Mucosa of gallbladder (tissue), 1 donor: ENCODE data around the gene SPPL3. TPM values are rescaled to one million over a fixed set of nuclear protein-coding genes. Genes with fewer than 3 reads are reported as not detected.
"Not testable (repeated sequence)": the region's sequence is repeated elsewhere in the genome, so short reads cannot be mapped to it uniquely, and the experiment has no call there.

Experiments used
- DNase-seq: peaks from one replicate; pipeline ENCODE4 v3.0.0-alpha.2; 2020; ENCODE audit warnings: low spot score
- total RNA-seq: library from RNA; stranded (reverse); gene quantifications from one replicate; pipeline ENCODE4 v1.2.1, GENCODE V29; 2021
- donor health status: DM: no; HTN: no; CAD: no.

SPPL3 gene
- total RNA-seq, 1 donor from 2014 or later = 50.7 TPM

DNA sequence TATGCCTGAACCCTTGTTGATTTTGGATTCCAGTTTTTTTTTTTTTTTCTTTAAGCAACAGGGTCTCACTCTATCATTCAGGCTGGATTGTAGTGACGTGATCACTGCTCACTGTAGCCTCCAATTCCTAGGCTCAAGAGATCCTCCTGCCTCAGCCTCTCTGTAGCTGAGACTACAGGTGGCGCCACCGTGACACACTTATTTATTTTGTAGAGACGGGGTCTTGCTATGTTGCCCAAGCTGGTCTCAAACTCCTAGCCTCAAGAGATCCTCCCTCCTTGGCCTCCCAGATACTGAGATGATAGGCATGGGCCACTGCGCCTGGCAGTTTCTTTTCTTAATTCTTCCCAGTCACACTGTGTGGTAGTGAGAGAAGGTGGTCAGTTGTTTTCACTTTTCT is 153.4 kb downstream of the SPPL3 start:
- no peak for DNase-seq

DNA sequence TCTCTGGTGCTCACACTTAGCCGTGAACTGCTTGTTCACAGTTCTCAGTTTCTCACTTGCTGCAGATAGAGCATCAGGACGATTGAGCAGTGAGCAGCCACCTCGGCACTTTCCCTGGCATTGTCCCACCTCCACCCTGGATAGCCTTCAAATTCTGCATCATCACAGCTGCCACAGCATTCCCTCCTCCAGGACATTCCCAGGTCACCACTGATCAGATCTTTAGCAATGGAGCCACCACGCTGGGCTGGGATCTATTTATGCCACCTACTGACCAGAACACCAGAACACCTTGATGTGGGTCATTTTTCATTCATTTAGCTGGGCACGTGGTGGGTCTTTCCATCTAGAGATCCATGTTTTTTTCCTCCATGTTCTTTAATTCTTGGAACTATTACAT is 154.9 kb downstream of the SPPL3 start:
- no peak for DNase-seq

DNA sequence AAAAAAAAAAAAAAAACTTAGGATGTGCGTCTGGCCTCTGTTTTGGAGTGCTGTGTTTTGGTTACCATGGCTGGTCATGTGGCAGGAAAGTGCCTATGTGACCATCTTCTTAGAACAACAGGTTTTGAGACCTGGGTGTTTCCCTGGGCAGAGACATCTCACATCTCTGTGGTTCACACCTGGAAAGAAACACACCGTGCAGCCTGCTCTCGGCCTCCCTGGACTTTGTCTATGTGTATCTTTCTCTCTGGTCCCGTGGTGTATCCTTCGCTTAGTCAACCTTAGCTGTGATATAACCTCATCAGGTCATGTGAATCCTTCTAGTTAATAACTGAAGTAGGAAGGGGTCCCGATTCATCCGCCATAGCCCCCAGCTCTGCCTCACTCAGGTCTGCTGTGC is 155.9 kb downstream of the SPPL3 start:
- DNase-seq = no peak

DNA sequence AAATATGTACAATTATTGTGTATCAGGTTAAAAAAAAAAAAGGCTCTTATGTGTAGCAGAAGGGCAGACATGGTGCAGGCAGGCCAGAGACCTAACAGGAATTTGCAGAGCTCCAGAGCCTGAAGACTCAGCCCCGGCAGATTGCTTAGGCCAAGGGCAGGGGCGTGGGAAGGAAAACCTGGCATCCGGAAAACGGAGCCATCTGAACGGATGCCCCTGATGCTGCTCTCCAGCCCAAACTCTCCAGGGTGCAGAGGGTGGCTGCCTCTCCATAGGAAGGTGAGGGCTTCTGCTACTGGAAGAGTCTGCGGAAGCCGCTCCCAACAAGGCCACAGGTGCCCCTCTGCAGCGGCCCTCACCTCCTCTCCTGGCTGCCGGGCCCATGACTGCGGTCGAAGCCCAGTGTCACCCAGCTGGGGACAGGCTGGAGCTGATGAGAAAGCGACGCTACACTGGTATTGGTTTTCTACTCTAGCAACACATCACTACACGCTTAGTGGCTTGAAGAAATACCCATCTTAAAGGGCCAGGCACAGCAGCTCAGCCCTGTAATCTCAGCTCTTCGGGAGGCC is 159.2 kb downstream of the SPPL3 start:
- no peak for DNase-seq

DNA sequence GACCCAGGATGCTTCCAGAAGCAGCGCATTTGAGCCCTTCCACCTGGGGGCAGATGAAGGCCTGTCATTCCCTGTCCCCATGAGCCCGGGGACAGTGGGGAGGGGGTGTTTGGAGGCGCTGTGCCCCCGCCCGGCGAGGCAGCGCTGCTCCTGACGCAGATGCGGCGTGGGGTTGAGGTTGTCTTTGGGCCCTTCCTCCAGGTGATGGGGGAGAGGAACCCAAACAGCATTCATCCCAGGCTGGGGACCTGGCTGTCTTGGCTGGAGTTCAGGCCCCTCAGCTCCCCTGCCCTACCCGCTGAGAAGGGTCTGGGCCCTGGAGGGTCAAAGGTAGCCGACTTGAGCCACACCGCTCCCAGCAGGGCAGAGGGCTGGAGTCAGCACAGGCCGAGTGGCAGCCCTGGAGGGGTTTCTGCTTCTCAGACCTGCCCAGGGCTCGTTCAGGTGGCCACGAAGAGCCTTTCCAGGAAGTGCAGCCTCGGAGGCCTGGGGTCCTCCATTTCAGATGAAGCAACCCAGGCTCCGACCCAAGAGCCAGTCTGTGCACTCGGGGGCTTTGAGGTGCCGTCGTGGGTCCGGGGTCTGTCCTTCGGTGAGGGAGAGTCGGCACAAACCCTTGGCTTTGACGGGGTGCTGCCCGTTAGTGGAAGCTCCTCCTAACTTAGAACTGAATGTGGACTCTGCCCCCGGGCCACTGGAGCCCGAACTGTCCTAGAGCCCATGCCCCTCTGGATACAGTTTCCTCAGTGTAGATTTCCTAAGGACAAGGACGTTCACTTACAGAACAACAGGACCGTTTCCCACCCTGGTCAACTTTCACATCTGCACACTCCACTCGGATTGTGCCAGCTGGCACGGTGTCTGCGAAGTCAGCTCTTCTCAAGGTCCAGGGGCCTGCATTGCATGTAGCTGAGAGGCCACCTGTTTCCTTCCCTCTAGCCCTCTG is 162.4 kb downstream of the SPPL3 start:
- no peak for DNase-seq

DNA sequence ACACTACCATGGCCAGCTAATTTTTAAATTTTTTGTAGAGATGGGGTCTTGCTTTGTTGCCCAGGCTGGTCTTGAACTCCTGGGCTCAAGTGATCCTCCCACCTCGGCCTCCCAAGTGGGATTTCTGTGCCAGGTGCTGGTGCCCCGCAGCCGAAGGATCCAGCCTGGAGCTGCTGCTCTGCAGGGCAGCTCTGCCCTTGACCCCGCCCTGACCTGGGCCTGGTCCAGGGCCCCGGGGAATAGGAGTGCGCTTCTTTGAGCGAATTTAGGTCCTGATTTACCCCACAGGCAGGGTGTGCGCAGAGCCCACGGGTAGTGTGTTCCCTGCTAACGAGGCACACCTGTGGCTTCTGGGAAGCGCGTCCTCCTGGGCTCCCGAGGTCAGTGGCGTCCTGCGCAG is 163.3 kb downstream of the SPPL3 start:
- DNase-seq = no peak

DNA sequence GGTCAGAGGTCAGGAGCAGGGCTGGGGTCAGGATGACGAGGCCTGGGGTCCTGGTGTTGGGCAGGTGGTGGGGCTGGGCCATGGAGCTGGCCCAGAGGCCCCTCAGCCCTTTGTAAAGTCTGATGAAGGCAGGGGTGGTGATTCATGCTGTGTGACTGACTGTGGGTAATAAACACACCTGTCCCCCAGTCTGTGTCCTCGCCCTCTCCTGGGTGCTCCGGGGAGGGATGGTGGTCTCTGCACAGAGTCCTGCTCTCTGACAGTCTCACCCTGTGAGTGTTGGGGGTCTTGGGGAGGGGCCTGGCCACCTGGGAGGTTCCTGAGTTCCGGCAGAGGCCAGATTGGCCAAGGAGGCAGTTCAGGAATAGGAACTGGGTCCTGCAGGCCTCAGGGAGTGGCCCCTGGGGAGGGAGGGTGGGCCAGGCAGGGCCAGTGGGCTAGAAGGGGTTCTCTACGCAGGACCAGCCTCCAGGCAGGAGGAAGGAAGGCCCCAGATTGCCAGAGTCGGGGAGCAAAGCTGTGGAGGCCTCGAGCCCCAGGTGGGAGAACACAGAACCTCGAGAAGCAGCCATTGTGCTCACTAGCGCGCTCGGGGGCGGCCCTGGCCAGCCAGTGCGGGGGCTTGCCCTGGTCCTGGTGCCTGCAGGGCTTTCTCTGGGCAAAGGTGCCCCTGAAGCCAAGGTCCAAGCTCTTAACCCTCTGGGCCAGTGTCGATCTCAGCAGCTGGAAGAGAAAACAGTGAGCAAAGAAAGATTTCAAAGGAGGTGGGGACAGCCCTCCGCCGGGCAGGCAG is 164.1 kb downstream of the SPPL3 start:
- DNase-seq = no peak

DNA sequence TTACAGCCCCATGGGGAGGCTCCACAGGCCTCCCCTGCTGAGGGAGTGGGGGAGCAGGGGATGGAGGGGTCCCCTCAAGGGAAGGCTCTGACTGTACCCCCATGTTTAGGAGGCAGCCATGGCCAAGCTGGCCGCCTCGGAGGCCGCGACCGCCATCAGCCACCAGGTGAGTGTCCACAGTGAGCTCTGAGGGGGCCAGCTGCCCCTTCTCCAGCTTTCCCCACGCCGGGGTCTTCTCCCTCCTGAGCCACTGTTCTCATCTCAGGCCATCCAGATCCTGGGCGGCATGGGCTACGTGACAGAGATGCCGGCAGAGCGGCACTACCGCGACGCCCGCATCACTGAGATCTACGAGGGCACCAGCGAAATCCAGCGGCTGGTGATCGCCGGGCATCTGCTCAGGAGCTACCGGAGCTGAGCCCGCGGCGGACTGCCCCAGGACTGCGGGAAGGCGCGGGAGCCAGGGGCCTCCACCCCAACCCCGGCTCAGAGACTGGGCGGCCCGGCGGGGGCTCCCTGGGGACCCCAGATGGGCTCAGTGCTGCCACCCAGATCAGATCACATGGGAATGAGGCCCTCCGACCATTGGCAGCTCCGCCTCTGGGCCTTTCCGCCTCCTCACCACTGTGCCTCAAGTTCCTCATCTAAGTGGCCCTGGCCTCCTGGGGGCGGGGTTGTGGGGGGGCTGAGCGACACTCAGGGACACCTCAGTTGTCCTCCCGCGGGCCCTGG is 165.0 kb downstream of the SPPL3 start:
- no peak for DNase-seq

DNA sequence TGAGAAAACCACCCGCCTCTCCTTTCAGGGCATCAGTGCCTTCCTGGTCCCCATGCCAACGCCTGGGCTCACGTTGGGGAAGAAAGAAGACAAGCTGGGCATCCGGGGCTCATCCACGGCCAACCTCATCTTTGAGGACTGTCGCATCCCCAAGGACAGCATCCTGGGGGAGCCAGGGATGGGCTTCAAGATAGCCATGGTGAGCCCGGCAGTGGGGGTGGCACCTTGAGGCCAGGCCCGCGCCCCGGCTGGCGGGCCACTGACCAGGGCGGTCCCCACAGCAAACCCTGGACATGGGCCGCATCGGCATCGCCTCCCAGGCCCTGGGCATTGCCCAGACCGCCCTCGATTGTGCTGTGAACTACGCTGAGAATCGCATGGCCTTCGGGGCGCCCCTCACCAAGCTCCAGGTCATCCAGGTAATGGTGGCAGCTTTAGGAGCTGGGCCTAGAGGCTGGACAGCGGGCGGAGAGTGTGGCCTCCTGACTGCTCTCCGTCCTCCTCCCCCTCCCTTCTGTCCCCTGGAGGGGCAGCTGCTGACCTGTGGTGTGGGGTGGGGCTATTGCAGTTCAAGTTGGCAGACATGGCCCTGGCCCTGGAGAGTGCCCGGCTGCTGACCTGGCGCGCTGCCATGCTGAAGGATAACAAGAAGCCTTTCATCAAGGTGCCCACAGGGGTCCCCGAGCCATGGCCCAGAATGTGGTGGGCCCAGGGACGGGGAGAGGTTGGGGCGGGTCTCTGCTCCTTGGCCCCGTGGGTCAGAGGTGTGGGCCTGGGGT is 165.7 kb downstream of the SPPL3 start:
- DNase-seq = no peak

DNA sequence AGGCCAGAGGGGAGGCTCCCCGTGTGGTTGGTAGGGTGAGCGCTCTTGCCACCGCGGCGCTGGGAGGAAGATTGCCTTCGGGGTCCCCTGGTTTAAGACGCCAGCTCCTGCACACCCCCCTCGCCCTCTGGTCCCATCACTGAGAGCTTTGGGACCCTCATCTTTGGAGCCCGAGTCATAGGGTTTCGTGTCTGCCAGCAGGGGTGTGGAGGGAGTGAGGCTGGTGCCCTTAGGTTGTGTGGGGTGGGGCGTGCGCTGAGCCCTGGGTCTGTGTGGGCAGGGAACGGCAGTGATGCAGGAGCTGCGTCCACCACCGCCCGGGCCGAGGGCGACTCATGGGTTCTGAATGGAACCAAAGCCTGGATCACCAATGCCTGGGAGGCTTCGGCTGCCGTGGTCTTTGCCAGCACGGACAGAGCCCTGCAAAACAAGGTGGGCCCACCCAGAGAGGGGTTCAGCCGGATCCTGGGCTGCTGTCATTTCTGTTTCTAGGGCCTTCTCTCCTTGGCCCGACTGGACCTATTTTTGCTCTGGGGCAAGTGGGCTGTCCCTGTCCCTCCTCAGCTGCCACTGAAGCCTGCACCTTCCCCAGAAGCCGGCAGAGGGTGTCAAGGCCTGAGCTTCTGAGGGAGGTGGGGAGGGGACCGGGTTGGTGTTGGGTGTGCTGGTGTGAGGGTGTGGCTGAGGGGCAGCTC is 166.5 kb downstream of the SPPL3 start:
- DNase-seq = no peak

DNA sequence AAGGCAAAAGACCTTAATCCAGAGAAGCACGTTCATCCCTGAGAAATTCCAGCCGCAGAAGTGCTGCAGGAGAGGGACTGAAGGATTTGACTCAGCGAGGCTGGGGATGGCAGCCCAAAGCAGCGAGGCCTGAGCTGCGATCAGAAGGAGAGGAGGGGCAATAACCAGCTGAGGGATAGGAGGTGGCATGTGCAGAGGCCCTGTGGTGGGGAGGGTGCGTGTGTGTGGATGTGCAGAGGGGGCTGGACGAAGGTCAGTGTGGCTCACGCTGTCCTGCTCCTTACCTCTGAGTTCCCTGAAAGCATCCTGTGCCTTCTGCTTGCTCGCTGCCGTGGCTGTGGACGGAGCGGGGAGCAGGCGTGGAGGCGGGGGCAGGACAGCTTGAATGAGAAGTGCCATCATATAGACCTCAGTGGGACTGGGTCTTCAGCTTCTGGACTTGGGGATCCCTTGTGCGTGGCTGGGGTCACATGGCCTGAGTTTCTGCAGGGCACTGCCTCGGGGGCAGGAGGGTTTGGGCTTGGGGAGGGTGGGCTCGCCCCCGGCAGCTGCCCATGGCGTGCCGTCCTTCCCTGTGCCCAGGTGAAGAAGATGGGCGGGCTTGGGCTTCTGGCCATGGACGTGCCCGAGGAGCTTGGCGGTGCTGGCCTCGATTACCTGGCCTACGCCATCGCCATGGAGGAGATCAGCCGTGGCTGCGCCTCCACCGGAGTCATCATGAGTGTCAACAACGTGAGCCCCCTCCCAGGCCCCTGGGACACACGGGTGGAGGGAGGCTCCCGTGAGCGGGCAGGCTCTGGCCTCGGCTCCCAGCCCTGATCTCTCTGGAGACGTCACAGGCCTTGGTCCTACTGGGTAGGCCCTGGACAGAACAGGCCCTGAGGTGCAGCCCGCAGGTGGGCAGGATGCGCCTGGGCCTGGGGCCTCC is 167.5 kb downstream of the SPPL3 start:
- no peak for DNase-seq

DNA sequence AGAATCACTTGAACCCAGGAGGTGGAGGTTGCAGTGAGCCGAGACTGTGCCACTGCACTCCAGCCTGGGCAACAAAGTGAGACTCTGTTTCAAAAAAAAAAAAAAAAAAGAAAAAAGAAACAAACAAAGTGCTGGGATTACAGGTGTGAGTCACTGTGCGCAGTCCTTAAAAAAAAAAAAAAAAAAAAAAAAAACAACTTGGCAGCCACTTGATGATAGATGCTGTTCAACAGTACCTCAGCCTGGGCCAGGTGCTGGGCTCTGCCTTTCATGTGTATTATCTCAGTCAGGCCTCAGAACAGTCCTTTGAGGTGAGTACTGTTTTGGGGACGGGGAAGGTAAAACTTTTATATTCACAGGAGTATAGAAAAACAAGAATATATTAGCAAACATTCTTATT is 169.0 kb downstream of the SPPL3 start:
- DNase-seq = no peak

DNA sequence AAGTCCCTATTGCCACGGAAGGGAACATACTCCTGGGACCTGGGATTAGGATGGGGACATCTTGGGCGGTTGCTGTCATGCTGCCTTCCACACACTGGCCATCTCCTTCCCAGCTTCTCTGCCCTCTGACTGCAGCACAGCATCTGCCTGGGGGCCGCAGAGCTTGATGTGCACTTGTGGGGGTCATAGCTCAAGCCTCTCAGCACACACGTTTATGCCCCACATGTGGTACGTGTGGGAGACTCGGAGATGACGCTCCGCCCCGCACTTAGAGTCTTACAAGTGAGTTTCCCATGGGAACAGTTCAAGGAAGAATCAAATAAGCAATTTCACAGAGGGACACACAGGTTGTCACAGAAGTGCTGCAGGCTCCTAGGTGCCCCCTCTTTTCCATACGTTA is 169.9 kb downstream of the SPPL3 start:
- no peak for DNase-seq

DNA sequence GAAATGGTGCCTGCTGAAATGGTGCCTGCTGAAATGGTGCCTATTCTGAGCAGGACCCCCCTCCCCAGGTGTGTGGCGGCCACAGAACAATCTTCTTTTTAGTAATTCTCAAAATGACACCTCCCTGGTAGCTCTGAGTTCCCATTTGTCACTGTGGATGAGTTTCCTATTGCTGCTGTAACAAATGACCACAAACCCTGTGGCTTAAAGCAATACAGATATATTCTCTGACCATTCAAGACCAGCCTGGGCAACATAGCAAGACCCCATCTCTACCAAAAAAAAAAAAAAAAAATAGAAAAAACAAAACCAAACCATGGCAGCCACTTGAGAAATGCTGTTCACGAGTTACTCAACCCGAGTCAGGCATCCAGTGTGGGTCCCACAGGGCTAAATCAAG is 170.6 kb downstream of the SPPL3 start:
- no peak for DNase-seq

DNA sequence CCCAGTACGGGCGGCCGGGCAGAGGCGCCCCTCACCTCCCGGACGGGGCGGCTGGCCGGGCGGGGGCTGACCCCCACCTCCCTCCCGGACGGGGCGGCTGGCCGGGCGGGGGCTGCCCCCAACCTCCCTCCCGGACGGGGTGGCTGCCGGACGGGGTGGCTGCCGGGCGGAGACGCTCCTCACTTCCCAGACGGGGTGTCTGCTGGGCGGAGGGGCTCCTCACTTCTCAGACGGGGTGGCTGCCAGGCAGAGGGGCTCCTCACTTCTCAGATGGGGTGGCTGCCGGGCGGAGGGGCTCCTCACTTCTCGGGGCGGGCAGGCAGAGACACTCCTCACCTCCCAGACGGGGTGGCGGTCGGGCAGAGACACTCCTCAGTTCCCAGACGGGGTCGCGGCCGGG is 172.0 kb downstream of the SPPL3 start:
- DNase-seq = not testable (repeated sequence)

DNA sequence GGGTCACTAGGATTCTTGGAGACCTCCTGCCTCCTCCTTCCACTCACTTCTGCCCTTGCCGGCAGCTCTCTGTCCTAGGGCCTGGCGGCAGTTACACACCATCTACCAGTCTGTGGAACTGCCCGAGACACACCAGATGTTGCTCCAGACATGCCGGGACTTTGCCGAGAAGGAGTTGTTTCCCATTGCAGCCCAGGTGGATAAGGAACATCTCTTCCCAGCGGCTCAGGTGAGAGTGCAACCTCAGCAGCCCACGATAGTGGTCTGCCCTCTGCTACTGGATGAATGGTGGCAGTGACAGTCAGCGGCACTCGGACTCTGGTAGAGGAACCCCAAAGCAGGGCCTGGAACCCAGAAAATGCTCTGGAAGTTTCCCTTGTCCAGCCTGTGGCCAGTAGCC is 177.2 kb downstream of the SPPL3 start:
- no peak for DNase-seq

DNA sequence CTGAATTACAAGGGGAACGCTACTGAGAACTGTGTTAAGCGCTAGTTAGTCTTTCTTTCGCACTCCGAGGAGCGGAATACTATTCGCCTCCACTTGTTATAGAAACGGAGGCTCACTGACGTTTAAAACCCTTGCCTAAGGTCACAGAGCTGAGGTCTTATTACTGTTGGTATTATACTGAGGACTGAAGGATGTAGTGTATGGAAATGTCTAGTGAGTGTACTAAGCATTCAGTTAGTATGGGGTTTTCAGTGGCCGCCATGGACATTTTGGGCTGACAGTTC is 177.7 kb downstream of the SPPL3 start:
- no peak for DNase-seq

DNA sequence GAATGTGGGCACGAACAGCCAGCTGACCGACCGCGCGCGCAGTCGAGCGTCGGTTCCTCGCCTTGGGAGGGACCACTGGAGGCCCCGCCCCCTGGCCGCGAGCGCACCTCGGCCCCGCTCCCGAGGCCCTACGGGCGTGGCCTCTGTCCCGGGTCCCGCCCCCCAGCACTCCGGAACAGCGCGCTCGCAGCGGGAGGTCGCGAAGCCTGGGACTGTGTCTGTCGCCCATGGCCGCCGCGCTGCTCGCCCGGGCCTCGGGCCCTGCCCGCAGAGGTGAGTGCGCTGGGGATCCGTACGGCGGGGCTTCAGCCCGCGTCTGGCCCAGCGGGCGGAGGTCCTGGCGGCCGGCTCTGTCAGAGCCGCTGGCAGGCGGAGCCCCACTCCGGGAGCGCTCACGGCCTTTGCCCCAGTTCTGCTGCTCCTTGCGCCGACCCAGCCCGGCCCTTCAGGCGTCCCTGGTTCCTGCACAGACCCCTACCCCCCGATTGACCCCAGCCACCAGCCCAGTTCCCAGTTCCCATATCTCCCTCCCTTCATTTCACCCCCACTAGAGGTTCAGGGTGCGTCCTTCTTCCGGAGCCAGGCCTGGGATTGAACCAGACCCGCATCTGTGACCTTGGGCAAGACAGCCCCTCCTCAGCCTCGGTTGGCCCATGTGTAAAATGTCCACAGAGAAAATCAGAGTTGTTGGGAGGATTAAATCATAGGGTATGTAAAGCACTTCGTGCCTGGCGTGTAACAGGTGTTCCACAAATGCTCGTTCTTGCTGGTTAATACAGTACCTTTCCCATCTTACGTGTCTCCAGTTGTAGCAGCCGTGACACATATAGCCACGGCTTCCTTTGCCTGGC is 178.3 kb downstream of the SPPL3 start, which contains the start of gene ACADS:
Gene ACADS, plus strand, starts transcription at position 168 of the 851 bp plus-strand sequence. Its CDS starts 60 bp downstream, at position 228.
- DNase-seq = peak; percentile 91
